Adipose tissue (tissue), 3 donors: ENCODE data around the gene PPP1R9A. TPM values are rescaled to one million over a fixed set of nuclear protein-coding genes. Genes with fewer than 3 reads are reported as not detected.
"Not testable (repeated sequence)": the region's sequence is repeated elsewhere in the genome, so short reads cannot be mapped to it uniquely, and the experiment has no call there.

ENCODE experiments used
- H3K27ac ChIP-seq: one replicate; pipeline ENCODE4 v1.5.1; 2013; ENCODE audit warnings: low read depth, low read length
- WGBS, 3 donors: extraction: QIAGEN DNeasy Blood & Tissue Kit; methylation state at CpG; one replicate each; pipeline ENCODE4 v1.1.7; 2013; 5-methylcytosine and 5-hydroxymethylcytosine counted together
- polyA plus RNA-seq, 3 donors: library from polyadenylated mRNA; stranded (reverse); fragments of 200-250 nt; gene quantifications; one replicate each; pipeline ENCODE4 v1.2.3, GENCODE V29; 2013
- donor health status: healthy with polysubstance abuse.
- donor health status: Bipolar disorder and iron deficiency.
- donor health status: healthy.

The PPP1R9A gene
- polyA plus RNA-seq, 3 donors = 0.45 to 3.2 (median 0.85) TPM

DNA sequence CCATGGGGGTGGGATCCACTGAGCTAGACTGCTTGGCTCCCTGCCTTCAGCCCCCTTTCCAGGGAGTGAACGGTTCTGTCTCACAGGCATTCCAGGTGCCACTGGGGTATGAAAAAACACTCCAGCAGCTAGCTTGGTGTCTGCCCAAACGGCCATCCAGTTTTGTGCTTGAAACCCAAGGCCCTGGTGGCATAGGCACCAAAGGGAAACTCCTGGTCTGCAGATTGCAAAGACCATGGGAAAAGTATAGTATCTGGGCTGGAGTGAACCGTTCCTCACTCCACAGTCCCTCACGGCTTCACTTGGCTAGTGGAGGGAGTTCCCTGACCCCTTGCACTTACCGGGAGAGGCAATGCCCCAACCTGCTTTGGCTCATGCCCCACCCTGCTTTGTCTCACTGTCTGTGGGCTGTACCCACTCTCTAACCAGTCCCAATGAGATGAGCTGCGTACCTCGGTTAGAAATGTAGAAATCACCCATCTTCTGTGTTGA lies 62.7 kb downstream of the PPP1R9A start:
- H3K27ac ChIP-seq = no peak overlapping the region
- WGBS, 3 donors = 93 to 96% (median 95%) methylated on average over 7 of the region's 7 CpGs

DNA sequence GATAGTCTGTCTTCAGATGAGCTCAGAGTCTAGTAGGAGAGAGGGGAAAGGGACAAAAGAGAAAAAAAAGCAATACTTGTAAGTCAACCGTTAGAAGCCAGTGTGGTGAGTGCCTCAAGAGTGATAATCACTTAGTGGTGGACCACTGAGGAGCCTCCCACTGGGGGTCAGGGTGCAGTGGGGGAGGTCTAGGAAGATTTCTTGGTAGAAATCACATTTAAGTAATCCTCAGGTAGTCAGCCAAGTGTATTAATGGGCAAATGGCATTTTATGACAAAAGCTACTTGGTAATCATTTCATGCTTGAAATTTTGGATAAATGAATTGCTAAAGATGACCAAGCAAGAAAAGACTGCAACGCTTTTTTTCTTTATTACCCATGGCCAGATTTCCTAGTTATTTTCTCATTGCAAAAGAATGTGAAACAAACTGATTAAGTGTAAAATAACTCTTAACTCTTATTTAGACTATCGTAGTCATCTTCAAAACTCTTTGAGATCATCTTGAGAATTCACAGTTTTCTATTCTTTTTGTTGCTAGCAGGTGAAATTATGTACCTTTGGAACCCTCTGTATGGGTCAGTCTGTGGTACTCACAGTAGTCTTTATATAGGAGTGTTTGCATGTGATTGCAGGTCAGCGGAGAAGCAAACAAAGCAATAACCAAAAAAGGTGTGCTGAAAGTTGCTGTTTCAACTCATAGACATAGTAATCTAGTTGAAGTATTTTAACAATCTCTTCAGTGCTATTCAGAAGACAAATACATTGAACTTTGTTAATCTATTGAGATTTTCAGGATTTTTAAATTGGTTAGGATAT lies 63.9 kb downstream of the PPP1R9A start:
- no peak overlapping the region for H3K27ac ChIP-seq
- 58 to 68% (median 60%) methylated on average over 4 of the region's 4 CpGs for WGBS, 3 donors

DNA sequence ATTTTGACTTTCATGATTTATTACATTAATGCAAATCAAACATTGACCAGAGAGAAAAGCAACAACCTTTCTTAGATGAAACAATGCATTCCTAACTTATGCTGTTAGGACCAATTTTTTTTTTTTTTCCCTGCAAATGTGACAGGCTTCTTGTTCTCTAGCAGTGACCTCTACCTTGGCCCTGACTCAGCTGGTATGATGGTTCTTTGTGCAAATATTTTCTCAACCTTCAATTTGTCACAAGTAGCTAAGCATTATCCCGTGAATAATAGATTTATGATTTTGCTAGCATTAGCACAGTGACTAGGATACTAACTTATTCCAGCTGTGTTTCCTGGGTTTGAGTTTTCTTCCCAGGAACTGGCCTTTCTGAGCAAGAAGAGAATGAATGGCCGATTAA lies 64.9 kb downstream of the PPP1R9A start:
- 18 to 50% (median 45%) methylated on average over 2 of the region's 2 CpGs for WGBS, 3 donors
- H3K27ac ChIP-seq = no peak overlapping the region

DNA sequence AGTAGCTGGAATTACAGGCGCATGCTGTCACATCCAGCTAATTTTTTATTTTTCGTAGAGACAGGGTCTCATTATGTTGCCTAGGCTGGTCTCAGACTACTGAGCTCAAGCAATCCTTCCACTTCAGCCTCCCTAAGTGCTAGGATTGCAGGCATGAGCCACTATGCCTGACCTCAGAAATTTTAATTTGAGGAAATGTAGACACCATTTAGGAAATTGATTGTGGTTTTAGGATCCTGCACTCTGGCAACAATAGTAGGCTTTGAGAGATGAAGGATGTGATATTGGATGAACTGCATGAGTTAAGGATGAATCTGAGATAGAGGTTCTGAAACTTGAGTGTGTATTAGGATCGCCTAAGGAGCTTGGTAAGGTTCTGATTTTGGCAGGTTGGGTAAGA lies 66.5 kb downstream of the PPP1R9A start:
- WGBS, 3 donors = 87 to 97% (median 92%) methylated on average over 3 of the region's 3 CpGs
- H3K27ac ChIP-seq = no peak overlapping the region

DNA sequence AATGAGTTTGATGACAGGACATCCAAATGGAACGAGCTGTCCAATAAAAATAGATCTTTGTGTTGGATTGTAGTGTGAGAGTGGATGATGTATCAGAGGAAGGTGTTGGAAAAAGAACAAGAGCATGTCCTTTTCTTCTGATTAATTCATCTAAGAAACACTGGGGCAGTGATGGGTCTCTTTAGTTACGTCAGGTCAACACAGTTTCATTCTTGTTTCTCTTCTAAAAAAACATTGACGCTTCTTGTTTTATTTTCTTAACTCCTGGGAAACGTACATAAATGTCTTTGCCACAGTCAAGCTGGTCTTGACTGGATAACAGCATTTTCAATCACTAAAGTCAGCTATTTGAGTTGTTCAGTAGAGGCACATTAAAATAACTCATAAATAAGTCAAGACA lies 67.0 kb downstream of the PPP1R9A start:
- 80 to 92% (median 83%) methylated on average over 4 of the region's 4 CpGs for WGBS, 3 donors

DNA sequence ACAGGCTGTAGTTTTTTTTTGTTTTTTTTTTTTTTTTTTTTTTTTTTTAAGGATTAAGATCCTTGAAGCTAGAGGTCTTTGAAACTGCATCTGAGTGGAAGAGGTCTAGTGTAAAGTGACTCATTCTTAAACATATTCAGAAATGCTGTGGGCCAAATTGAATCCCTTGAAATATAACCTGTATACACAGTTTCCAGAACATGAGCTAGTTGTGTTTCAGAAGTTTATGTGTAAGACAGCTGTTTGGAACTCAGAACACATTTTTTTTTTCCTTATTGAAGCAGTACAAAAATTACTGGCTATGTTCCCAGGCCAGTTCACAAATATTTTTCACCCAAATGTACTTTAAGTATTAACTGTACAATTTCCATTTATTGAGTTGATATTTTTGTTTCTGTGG lies 67.9 kb downstream of the PPP1R9A start:
- H3K27ac ChIP-seq = no peak overlapping the region

More for the DNA sequence above, 67.0 kb downstream of the PPP1R9A start:
- no peak overlapping the region for H3K27ac ChIP-seq

DNA sequence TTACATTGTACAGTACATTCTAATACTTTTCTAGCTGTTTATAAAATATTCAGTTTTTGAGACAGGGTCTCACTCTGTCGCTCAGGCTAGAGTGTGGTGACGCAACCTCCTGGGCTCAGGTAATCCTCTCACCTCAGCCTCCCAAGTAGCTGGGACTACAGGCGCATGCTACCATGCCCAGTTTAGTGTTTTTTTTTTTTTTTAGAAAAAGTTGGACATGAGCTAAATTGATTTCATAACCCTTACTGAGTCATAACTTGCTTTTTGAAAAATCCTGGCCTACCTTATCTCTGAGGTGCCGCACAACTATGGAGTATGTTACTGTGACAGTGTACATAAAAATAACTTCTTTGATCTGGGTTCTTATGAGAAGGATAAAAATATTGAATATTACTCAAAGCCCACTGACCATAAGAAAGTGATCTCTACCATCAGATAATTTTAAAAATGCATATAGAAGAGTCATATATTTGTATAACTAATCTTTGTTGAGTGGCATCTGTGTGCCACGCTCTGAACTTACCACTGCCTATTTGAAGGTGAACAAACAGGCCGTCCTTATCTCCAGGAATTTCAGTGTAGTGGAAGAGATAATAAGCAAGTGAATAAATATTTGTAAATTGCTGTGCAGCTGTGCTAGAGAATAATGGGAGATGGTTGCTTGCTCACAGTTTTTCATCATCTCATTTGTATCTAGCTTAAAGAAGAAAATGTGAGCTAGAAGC lies 73.2 kb downstream of the PPP1R9A start:
- WGBS, 3 donors = 53 to 89% (median 88%) methylated on average over 6 of the region's 6 CpGs
- H3K27ac ChIP-seq = no peak overlapping the region

DNA sequence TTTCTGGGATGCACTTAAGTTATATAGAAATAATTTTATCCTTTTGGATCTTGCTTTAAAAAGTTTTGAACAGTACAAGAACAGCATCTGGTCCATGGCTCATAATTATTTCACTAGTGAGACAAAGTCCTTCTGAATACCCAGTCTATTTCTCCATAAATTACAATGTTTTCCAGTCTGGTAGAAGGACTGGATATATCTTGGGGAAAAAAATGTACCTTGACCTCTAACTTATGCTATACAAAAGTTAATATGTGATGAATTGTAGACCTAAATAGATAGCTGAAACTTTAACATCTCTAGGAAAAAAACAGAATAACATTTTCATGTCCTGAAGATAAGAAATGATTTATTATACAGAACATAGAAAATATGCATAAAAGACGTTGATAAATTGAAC lies 88.5 kb downstream of the PPP1R9A start:
- no peak overlapping the region for H3K27ac ChIP-seq
- 26 to 66% (median 52%) methylated on average over 1 of the region's 1 CpG for WGBS, 3 donors

DNA sequence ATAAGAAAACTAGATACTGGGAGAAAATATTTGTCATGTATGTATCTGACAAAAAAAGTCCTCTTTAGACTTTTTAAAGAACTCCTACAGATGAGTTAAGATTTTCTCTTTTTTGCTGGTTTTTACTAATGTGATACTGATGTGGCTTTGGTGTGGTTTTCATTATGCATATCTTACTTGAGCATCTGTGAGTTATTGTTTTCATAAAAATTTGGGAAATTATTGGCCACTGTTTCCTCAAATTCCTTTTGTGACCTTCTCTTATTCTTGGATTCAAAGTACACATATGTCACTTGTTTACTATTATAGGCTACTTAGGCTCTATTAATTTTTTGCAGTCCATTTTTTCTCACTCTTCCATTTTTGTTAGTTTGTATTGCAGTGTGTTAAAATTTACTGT lies 89.0 kb downstream of the PPP1R9A start:
- H3K27ac ChIP-seq = no peak overlapping the region

DNA sequence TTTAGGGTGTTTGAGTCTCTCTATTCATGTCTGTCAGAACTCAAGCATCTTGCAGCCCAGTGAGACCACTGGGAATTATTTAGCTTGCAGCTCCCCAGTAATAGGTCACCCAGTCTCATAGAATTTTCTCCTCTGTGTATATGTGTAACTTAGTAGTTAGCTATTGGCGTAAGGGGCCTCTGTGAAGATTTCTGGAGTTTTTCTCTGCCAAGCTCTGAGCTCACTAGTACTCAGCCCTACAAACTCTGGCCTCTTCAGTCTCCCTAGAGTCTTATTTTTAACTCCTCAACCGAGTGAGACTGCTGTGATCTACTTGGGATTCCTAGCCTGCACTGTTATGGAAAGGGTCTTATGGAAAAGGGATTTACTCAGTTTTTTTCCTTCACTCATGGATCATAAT lies 90.2 kb downstream of the PPP1R9A start:
- WGBS, 3 donors = 51 to 81% (median 68%) methylated on average over 2 of the region's 2 CpGs
- H3K27ac ChIP-seq = no peak overlapping the region

DNA sequence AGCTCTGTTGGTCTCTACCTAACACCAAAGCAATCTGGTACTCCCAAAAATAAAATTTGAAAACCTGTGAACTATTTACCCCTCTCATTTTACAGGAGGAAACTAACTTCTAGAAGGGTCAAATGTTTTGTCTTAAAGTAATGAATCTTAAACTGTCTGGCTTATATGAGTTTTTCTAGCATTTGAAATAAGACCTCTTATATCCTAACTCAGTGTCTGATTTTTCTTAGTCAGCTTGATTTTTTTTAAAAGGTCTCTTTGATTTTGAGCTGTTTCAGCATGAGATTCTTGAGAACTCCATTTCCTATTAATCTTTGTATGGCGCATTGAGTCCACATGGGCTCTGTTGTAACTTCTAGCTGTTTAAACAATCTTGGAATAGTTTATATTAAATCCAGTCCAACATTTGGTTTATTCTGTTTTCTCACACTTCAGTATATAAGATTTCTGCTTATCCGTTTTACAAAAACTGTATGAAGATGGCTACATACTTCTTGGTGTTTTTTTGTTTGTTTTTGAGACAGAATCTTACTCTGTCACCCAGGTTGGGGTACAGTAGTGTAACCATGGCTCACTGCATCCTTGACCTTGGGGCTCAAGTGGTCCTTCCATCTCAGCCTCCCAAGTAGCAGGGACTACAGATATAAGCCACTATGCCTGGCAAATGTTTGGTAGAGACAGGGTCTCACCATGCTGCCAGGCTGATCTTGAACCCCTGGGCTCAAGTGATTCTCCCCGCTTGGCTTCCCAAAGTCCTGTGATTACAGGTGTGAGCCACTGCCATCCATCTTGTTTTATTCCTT lies 91.1 kb downstream of the PPP1R9A start:
- WGBS, 3 donors = 82 to 90% (median 85%) methylated on average over 3 of the region's 3 CpGs
- no peak overlapping the region for H3K27ac ChIP-seq

DNA sequence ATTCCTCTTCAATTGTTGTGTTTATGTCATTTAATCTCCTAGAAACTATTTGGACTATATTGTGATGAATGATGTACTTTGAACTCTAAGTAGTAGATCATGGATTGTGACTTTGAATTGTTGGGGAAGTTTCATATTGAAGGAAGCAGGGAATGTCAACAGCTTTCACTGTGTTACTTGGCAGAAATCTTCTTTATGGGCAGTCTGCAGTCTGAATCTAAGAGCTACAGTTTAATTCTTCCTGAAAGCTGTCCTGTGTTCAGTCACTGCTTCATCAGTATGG lies 91.6 kb downstream of the PPP1R9A start:
- H3K27ac ChIP-seq = no peak overlapping the region

DNA sequence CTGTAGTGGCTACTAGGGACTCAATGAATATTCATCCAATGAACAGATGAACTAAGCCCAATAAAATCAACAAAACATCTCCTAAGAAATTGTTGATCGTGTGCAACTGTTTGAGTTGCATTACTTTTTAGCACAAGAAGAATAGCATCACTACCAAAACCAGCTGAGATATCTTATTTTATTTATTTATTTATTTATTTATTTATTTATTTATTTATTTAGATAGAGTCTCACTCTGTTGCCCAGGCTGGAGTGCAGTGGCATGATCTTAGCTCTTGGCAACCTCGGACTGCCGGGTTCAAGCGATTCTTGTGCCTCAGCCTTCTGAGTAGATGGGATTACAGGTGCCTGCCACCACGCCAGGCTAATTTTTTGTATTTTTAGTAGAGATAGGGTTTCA lies 92.2 kb downstream of the PPP1R9A start:
- WGBS, 3 donors = 90 to 99% (median 96%) methylated on average over 5 of the region's 5 CpGs

DNA sequence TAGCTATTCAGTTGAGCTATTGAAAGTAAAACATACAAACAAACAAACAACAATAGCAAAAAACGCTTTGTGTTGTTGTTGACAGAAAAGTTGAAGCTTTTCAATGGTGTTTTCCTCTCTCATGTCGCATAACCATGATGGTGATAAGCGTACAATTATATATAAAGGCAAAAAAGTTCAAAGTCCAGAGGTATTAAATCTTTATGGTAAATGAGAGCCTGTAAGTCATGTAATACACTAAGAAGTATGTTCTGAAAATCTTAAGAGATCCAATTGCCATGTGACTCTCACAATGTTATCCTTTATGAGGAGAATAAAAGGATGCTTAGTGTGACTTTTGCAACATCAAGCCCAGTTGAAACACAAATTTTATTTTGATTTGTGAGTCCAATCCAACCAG lies 93.9 kb downstream of the PPP1R9A start:
- WGBS, 3 donors = 90 to 93% (median 90%) methylated on average over 3 of the region's 3 CpGs
- H3K27ac ChIP-seq = no peak overlapping the region

More for the DNA sequence above, 92.2 kb downstream of the PPP1R9A start:
- not testable (repeated sequence) for H3K27ac ChIP-seq

DNA sequence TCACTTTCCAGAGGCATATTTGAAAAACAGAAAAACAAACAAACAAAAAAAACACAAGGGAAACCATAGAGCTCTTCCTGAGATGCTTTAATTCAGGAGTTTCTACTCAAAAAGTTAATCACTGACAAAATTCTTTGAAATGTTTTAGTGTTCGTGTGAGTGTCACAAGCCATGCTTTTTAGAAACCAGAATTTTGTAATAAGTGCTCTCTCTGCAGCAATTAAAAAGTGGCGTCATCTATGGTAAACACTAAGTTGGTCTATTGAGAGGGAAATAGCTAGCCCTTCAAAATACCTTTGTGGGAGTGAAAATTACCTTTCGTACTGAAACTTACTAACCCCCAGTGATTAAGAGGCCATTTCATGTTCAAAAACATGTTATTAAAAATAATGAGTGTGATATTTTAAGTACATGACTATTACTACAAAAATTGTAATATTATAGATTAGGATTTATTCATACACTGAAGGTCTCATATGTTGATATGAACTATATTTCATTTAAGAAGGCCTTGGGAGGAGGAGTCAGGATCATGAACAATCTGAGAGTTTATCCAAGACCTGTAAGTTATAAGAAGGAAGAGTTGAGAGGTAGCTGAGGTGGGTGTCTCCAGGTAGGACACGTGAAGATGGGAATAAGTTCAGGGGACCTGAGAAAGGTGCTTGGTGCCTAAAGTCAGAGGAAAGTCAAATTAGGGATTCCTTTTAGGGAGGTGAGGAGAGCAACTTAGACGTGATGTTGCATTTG lies 94.6 kb downstream of the PPP1R9A start:
- 85 to 88% (median 87%) methylated on average over 5 of the region's 5 CpGs for WGBS, 3 donors

DNA sequence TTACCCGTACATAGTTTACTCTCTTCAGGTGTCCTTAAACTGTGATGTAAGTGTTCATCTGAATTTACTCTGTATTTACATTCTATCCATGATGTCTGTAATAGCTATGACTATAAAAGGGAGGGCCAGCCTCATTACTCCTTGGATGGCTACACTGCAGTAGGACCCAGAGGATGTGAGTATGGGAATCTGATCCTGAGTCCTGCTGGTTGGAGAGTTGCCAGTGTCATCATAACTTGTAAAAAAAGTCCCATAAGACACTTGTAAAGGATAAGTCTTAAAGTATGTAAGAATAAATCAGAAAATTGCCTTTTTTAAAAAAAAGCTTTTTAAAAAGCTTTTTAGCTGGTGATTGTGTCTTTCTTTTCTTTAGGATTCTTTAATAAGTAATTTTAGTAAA lies 95.4 kb downstream of the PPP1R9A start:
- WGBS, 3 donors = 85 to 97% (median 89%) methylated on average over 1 of the region's 1 CpG
- no peak overlapping the region for H3K27ac ChIP-seq

More for the DNA sequence above, 94.6 kb downstream of the PPP1R9A start:
- H3K27ac ChIP-seq = no peak overlapping the region

DNA sequence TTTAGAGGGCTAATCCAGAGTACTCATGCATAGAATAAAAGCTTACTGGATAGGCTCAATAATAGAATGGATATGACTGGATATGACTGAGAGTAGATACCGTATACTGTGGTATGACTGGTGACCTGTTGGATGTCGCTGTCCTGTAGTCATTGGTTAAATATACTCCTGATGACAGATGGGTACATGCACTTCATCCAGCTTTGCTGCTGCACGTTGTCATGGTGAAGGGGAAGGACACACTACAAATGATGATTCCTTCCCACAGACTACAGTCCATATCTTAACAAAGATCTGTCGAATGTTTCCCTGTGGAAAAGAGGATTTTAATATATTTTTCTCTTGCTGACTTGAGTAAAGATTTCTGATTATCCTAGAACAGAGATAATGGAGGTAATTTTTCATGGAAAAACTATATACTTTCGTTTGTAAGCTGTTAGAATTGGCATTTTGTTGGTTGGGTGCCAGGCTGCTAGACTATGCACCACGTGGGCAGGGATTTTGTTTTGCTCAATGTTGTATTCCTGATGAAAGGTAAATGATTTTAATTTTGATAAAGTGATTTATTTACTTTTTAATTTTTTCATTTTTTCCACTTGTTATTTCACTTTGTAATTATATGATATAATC lies 97.3 kb downstream of the PPP1R9A start:
- 54 to 76% (median 69%) methylated on average over 6 of the region's 6 CpGs for WGBS, 3 donors
- no peak overlapping the region for H3K27ac ChIP-seq

DNA sequence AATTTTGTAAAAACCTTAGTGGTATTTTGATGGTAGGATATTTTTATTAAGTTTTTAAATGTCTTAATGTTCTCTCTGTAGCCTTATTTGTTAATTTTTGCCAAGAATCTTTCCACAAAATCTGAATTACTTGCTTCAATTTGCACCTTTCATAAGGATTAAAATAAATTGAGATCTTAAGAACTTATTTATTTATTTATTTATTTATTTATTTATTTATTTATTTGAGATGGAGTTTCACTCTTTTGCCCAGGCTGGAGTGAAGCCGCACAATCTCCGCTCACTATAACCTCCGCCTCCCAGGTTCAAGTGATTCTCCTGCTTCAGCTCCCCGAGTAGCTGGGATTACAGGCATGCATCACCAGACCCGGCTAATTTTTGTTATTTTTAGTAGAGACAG lies 98.6 kb downstream of the PPP1R9A start:
- WGBS, 3 donors = 94 to 99% (median 97%) methylated on average over 5 of the region's 5 CpGs
- H3K27ac ChIP-seq = no peak overlapping the region
